GM21529 (cell line): Measurements from ENCODE around the gene LMAN2.
A peak's percentile ranks its signal among the peaks of the same experiment; 100 is the strongest.

Experiments
- ATAC-seq: cut with Tn5 transposase; IDR thresholded peaks from one replicate; pipeline ENCODE4 v1.9.1; 2021; ENCODE audit not compliant: unreplicated experiment

The LMAN2 gene

GRCh38 chr5:177328545-177329231 lies 22.8 kb downstream of the LMAN2 start:
- no peak for ATAC-seq

GRCh38 chr5:177327539-177328522 lies 23.6 kb downstream of the LMAN2 start:
- no peak for ATAC-seq

- no peak for ATAC-seq
Observed at GRCh38 chr5:177325868-177326381, 25.5 kb downstream of the LMAN2 start.

- ATAC-seq = no peak
Observed at GRCh38 chr5:177320879-177321278, 30.6 kb downstream of the LMAN2 start.

- ATAC-seq = no peak
Observed at GRCh38 chr5:177319913-177320588, 31.4 kb downstream of the LMAN2 start.

GRCh38 chr5:177317959-177318377 lies 33.5 kb downstream of the LMAN2 start:
- ATAC-seq = no peak

GRCh38 chr5:177316005-177316404 lies 35.5 kb downstream of the LMAN2 start:
- no peak for ATAC-seq

- ATAC-seq = no peak
Observed at GRCh38 chr5:177315411-177315810, 36.1 kb downstream of the LMAN2 start.

GRCh38 chr5:177314376-177315342 lies 36.8 kb downstream of the LMAN2 start:
- no peak for ATAC-seq

GRCh38 chr5:177313561-177314259 lies 37.8 kb downstream of the LMAN2 start:
- no peak for ATAC-seq

GRCh38 chr5:177312649-177313181 lies 38.8 kb downstream of the LMAN2 start:
- peak; percentile 28 for ATAC-seq

GRCh38 chr5:177311723-177312648 lies 39.5 kb downstream of the LMAN2 start, which contains the start of gene MXD3:
Gene MXD3, minus strand, starts transcription at chr5:177311898. Its CDS starts 68 bp downstream, at chr5:177311830.
- ATAC-seq = peak; percentile 79

GRCh38 chr5:177311392-177311722 lies 40.1 kb downstream of the LMAN2 start:
- peak; percentile 1 for ATAC-seq

GRCh38 chr5:177310757-177311391 lies 40.6 kb downstream of the LMAN2 start:
- peak; percentile 20 for ATAC-seq

GRCh38 chr5:177310332-177310731 lies 41.1 kb downstream of the LMAN2 start:
- ATAC-seq = no peak

GRCh38 chr5:177309351-177310191 lies 41.9 kb downstream of the LMAN2 start:
- no peak for ATAC-seq

GRCh38 chr5:177308740-177309139 lies 42.7 kb downstream of the LMAN2 start:
- no peak for ATAC-seq
